Esophagus squamous epithelium (tissue), 4 donors: ENCODE measurements around the gene RTN4RL1.

Experiments used
- CTCF ChIP-seq, 6 experiments: fragments of 450-650 bp in 4 of 6; fragments of 200-600 bp in 2 of 6; sonication (generic) in 2 of 6; IDR thresholded peaks; one replicate each; pipeline ENCODE4 v1.5.1; 2016 to 2019; ENCODE audit warnings: antibody characterized with exemption in 6 of 6, mild to moderate bottlenecking in 4 of 6, moderate library complexity in 4 of 6
- POLR2A ChIP-seq, 4 donors: fragments of 450-650 bp; IDR thresholded peaks; one replicate each; pipeline ENCODE4 v1.6.1; 2017; ENCODE audit warnings: antibody characterized with exemption in 4 of 4, mild to moderate bottlenecking in 4 of 4, moderate library complexity in 3 of 4

- TF ChIP-seq CTCF (IDR thresholded peaks at IDR 0.05) (no peak), POLR2A (IDR thresholded peaks at IDR 0.05) (no peak)
Observed at GRCh38 chr17:2065949-2066400, 40.8 kb upstream of the RTN4RL1 start.
